Measurements from ENCODE around the gene SULT2B1. TPM values are rescaled to one million over a fixed set of nuclear protein-coding genes. Genes with fewer than 3 reads are reported as not detected.
"Not testable (repeated sequence)": the region's sequence is repeated elsewhere in the genome, so short reads cannot be mapped to it uniquely, and the experiment has no call there.

Gene SULT2B1
- total RNA-seq, 2 donors from 2014 or later: 0.35 to 2.4 TPM

DNA sequence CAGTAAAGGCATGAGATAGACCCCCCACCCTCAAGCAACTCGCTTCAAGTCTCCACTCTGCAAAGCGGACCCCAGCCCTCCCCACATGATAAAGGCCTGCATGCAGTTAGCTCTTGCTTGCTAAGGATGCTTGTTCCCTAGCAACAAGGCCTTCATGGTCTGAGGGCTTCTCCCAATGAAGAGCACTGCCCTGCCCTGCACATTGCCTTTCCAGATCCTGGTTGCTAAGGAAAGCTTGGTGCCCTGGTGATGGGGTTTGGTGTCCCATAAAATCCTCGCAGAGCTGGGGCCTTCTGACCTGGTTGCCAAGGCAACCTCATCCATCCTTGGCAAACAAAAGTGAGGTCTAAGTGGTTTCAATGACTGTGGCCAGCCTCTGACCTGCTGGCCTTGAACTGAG is 79.3 kb downstream of the SULT2B1 start:
- Histone ChIP-seq H3K9ac (ENCODE audit: extremely low read depth, low read length, poor library complexity, severe bottlenecking) (no peak overlapping the region), H3K27me3 (ENCODE audit: control insufficient read depth, insufficient read depth, low read length, poor library complexity, severe bottlenecking) (peaks cover 6% of the 10 kb centered on the region), H3K9me3 (ENCODE audit: control insufficient read depth, low read length) (no peaks in the 10 kb centered on the region), H3K27ac (ENCODE audit: low read depth, low read length) (no peak overlapping the region), H3K36me3 (ENCODE audit: control insufficient read depth, insufficient read depth, low read length) (peaks cover 10% of the 10 kb centered on the region), H3K4me1 (ENCODE audit: control insufficient read depth, insufficient read depth, low read length) (peaks cover 27% of the 10 kb centered on the region), H3K4me3 (ENCODE audit: low read length) (peak overlapping the region; percentile 66)
- Mint-ChIP-seq H3K4me1 (peaks cover 20% of the 10 kb centered on the region), H3K9me3 (no peaks in the 10 kb centered on the region), H3K27me3 (ENCODE audit: insufficient read depth) (peaks cover 6% of the 10 kb centered on the region), H3K27ac (no peak overlapping the region), H3K4me3 (peak overlapping the region; percentile 54), H3K36me3 (ENCODE audit: low read depth) (peaks cover 14% of the 10 kb centered on the region)
- TF ChIP-seq, protein P1, sequence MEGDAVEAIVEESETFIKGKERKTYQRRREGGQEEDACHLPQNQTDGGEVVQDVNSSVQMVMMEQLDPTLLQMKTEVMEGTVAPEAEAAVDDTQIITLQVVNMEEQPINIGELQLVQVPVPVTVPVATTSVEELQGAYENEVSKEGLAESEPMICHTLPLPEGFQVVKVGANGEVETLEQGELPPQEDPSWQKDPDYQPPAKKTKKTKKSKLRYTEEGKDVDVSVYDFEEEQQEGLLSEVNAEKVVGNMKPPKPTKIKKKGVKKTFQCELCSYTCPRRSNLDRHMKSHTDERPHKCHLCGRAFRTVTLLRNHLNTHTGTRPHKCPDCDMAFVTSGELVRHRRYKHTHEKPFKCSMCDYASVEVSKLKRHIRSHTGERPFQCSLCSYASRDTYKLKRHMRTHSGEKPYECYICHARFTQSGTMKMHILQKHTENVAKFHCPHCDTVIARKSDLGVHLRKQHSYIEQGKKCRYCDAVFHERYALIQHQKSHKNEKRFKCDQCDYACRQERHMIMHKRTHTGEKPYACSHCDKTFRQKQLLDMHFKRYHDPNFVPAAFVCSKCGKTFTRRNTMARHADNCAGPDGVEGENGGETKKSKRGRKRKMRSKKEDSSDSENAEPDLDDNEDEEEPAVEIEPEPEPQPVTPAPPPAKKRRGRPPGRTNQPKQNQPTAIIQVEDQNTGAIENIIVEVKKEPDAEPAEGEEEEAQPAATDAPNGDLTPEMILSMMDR (conservative IDR thresholded peaks at IDR 0.05): no peak
- 60 to 86% methylated on average over 3 of the region's 3 CpGs for WGBS, 2 experiments (ENCODE audit: insufficient coverage in 1 of 2, insufficient read length in 1 of 2)
- peak; percentile 48 for DNase-seq

DNA sequence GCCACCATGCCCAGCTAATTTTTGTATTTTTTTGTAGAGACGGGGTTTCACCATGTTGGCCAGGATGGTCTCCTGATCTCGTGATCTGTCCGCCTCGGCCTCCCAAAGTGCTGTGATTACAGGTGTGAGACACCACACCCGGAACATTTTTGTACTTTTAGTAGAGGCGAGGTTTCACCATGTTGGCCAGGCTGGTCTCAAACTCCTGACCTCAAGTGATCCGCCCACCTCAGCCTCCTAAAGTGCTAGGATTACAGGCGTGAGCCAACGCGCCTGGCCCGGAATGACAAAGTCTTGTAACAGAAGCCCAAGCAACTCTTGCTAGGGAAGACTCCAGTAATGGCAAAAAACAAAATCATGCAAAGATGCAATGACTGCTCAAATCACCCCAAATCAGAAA is 80.3 kb downstream of the SULT2B1 start:
- H3K27me3 Mint-ChIP-seq (ENCODE audit: insufficient read depth): peaks cover 13% of the 10 kb centered on the region
- H3K9ac ChIP-seq (ENCODE audit: extremely low read depth, low read length, poor library complexity, severe bottlenecking); H3K9me3 Mint-ChIP-seq; H3K36me3 ChIP-seq (ENCODE audit: control insufficient read depth, insufficient read depth, low read length); H3K27ac ChIP-seq (ENCODE audit: low read depth, low read length); H3K4me3 Mint-ChIP-seq; DNase-seq; H3K9me3 ChIP-seq (ENCODE audit: control insufficient read depth, low read length); H3K4me3 ChIP-seq (ENCODE audit: low read length); H3K27ac Mint-ChIP-seq: not testable (repeated sequence)
- H3K36me3 Mint-ChIP-seq (ENCODE audit: low read depth): peaks cover 10% of the 10 kb centered on the region
- peaks cover 16% of the 10 kb centered on the region for H3K4me1 Mint-ChIP-seq
- 95% methylated on average over 11 of the region's 11 CpGs for WGBS, 2 experiments (ENCODE audit: insufficient coverage in 1 of 2, insufficient read length in 1 of 2)
- Histone ChIP-seq H3K27me3 (ENCODE audit: control insufficient read depth, insufficient read depth, low read length, poor library complexity, severe bottlenecking) (peaks cover 11% of the 10 kb centered on the region), H3K4me1 (ENCODE audit: control insufficient read depth, insufficient read depth, low read length) (peaks cover 27% of the 10 kb centered on the region)

DNA sequence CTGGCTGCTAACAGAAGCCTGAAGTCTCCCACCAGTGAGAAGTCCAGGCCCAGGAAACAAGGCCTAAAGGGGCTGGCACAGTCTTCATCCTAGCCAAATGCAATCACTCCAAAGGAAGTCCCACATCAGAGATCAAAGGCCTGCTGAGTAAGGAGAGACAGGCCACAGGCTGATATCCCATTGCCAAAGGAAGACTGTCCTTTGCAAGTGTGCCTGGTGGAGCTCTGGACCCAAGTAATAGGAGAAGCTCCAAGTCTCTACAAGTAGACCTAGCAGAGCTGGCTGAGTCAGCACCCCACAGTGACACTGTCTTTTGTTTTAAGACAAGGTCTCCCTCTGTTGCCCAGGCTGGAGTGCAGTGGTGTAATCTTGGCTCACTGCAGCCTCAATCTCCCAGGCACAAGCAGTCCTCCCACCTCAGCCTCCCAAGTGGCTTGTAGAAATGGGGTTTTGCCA is 80.7 kb downstream of the SULT2B1 start:
- peak; percentile 42 for DNase-seq
- Histone ChIP-seq H3K27me3 (ENCODE audit: control insufficient read depth, insufficient read depth, low read length, poor library complexity, severe bottlenecking) (peaks cover 11% of the 10 kb centered on the region), H3K4me3 (ENCODE audit: low read length) (no peak overlapping the region), H3K36me3 (ENCODE audit: control insufficient read depth, insufficient read depth, low read length) (peaks cover 5% of the 10 kb centered on the region), H3K9ac (ENCODE audit: extremely low read depth, low read length, poor library complexity, severe bottlenecking) (no peak overlapping the region), H3K27ac (ENCODE audit: low read depth, low read length) (no peak overlapping the region), H3K4me1 (ENCODE audit: control insufficient read depth, insufficient read depth, low read length) (peaks cover 23% of the 10 kb centered on the region), H3K9me3 (ENCODE audit: control insufficient read depth, low read length) (no peaks in the 10 kb centered on the region)
- TF ChIP-seq, protein P1 (conservative IDR thresholded peaks at IDR 0.05): no peak
- Mint-ChIP-seq H3K9me3 (no peaks in the 10 kb centered on the region), H3K27ac (no peak overlapping the region), H3K4me3 (no peak overlapping the region), H3K27me3 (ENCODE audit: insufficient read depth) (peaks cover 17% of the 10 kb centered on the region), H3K4me1 (peaks cover 13% of the 10 kb centered on the region), H3K36me3 (ENCODE audit: low read depth) (peaks cover 10% of the 10 kb centered on the region)
